Subcutaneous adipose tissue (tissue), 4 donors: ENCODE results near the gene ATP13A5. TPM values are rescaled to one million over a fixed set of nuclear protein-coding genes. Genes with fewer than 3 reads are reported as not detected.

ENCODE experiments used
- total RNA-seq, 4 donors: library from RNA; depleted of rRNA; stranded (reverse); fragments of >200 nt; gene quantifications; one replicate each; pipeline ENCODE4 v1.1.0, GENCODE V29; 2016
- TF ChIP-seq, protein P1 (sequence below): fragments of 450-650 bp; IDR thresholded peaks from one replicate; pipeline ENCODE4 v1.5.1; 2016; ENCODE audit warnings: low read depth, mild to moderate bottlenecking, control low read depth, antibody characterized with exemption, moderate library complexity

Gene ATP13A5
- total RNA-seq, 4 donors from 2014 or later = not detected

- TF ChIP-seq, protein P1, sequence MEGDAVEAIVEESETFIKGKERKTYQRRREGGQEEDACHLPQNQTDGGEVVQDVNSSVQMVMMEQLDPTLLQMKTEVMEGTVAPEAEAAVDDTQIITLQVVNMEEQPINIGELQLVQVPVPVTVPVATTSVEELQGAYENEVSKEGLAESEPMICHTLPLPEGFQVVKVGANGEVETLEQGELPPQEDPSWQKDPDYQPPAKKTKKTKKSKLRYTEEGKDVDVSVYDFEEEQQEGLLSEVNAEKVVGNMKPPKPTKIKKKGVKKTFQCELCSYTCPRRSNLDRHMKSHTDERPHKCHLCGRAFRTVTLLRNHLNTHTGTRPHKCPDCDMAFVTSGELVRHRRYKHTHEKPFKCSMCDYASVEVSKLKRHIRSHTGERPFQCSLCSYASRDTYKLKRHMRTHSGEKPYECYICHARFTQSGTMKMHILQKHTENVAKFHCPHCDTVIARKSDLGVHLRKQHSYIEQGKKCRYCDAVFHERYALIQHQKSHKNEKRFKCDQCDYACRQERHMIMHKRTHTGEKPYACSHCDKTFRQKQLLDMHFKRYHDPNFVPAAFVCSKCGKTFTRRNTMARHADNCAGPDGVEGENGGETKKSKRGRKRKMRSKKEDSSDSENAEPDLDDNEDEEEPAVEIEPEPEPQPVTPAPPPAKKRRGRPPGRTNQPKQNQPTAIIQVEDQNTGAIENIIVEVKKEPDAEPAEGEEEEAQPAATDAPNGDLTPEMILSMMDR = no peak
Observed at GRCh38 chr3:193330555-193331204, 47.9 kb downstream of the ATP13A5 start.

DNA sequence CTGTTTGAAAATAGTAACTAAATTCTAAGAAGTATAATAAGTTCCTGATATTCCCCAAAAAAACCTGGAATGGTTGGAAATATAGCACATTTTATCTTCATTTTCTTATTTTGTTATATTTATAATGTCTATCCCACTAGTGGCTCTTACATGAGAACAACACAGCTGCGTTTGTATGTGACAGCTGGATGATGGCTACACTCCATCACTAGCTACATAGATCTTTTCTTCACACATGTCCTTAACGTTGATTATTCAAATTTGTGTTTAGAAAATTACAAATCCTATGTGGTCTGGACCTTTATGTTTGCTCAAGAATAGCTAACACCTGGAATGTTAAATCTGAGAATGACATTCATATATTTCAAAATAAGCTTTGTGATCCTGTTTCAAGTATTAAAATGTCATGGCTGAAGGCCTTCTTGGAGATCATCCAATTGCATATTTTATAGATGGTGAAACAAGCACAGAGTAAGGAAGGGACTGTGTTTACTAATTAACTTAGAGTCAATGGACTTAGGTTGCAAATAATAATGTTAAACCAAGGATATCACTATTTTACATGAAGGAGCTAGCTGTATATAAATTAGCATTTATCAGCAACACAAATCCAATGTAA lies 60.8 kb downstream of the ATP13A5 start:
- TF ChIP-seq, protein P1 = no peak

- TF ChIP-seq, protein P1 = no peak
Observed at GRCh38 chr3:193314161-193314560, 64.4 kb downstream of the ATP13A5 start.

DNA sequence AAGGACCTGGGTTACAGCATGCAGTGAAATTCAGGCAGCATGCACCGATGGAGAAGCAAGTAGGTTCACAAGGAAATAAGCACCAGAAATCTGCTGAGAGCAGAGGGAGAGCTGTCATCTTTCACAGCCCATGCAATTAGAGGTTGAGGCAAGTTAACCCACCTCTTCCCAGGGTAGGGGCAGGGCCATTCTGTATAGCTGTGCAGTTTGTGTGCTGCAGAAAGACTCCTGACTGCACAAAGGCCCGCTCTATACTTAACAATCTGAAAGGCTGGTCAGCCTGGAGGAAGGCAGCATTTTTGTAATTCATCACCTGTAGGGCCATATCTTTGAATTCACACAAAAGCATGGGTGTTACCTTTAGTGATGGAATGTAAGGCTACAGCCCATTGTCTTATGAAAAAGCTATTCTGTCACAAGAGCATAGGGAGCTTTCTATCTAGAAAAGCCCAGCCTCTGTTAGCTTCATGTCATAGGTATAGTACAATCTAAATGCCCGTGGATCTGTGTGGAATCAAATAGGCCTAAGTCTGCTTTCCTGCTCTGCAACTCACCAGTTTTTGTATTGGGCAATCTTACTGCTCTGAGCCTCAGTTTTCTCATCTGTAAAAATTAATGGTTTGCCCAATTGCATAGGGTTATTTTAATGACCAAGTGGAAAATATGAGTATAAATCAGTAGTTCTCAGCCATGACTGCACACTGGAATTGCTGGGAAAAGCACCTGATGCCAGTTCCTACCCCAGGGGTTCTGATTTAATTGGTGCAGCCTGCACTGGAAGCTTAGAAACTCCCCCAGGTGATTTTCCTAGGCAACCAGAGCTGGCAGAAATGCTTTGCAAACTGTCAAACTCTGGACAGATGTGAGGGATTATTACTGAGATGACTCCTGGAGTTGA lies 65.2 kb downstream of the ATP13A5 start:
- TF ChIP-seq, protein P1 = no peak

DNA sequence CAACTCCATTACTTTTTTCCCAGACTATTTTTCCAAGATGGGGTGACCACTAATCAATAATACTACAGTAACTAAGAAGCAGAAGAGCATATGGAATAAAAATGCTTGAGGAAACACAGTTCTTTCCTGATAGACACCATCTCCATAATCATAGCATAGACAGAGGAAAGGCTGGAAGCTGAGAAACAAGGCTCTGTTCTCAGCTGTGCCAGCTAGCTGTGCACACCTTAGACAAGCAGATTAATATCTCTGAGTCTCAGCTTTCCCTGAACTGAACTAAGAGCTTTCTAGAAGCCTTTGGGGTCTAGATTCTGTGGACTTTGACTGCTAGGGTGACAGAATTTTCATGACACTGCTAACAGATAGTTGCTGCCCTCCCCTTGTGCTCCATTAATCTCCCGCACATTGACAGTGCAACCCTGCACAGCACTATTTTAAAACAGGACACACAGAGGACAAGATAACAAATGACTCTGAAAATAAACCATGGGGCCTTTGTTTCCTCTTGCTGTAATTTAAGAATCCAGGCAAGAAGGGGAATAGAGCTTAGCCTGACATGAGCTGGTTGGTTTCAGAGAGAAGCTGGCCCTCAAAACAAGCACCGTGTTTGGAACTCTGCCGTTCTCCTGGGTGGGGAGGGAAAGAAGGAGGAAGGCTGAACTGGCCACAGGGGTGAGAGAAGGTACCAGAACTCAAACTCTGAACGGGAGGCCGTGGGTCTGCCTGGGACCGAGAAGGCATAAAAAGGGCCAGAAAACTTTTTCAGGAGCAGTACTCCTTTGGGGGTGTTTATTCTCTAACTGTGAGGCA lies 67.4 kb downstream of the ATP13A5 start:
- TF ChIP-seq, protein P1 = no peak

- TF ChIP-seq, protein P1 = no peak
Observed at GRCh38 chr3:193305356-193305755, 73.2 kb downstream of the ATP13A5 start.
